ENCODE results near the gene STRN3. TPM values are rescaled to one million over a fixed set of nuclear protein-coding genes. Genes with fewer than 3 reads are reported as not detected.
"Not testable (repeated sequence)": the region's sequence is repeated elsewhere in the genome, so short reads cannot be mapped to it uniquely, and the experiment has no call there.

The STRN3 gene
- polyA plus RNA-seq, 1 donor, result 36.6 TPM

DNA sequence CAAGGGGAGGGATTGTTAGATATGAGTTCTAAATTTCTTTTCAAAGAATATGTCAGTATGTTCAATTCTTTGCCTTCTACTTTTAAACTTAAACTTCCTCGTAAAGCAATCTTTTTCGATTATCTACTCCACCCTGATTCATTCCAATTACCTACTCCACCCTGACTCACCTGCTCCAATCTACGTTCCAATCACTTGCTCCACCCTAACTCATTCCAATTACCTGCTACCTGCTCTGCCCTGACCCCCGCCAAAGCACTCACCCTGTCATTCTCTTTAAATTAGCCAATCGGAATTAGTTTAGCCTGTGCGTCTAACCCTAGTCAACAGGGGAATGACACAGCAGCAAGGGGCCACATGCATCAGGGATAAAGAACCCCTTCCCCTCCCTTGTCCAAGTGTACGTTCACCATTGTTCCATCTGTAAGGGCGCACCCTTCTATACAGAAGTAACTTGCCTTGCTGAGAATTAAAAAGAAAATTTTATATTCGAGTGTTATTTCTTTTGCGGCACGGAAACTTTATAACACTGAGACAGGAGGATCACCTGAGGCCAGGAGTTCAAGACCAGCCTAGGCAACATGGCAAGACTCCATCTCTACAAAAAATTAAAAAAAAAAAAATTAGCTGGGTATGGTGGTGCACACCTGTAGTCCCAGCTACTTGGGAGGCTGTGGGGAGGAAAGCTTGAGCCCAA is 54.0 kb downstream of the STRN3 start:
- 93% methylated on average over 6 of the region's 11 CpGs for WGBS (ENCODE audit: insufficient coverage, low lambda C conversion rate)
- not testable (repeated sequence) for H3K27ac ChIP-seq (ENCODE audit: low read length); DNase-seq; H3K4me1 ChIP-seq (ENCODE audit: control insufficient read depth, insufficient read depth, low read length); H3K9me3 ChIP-seq (ENCODE audit: control insufficient read depth, low read depth, low read length); H3K4me3 ChIP-seq (ENCODE audit: low read length); H3K36me3 ChIP-seq (ENCODE audit: control insufficient read depth, insufficient read depth, low read length); H3K27me3 ChIP-seq (ENCODE audit: control insufficient read depth, insufficient read depth, low read length)

DNA sequence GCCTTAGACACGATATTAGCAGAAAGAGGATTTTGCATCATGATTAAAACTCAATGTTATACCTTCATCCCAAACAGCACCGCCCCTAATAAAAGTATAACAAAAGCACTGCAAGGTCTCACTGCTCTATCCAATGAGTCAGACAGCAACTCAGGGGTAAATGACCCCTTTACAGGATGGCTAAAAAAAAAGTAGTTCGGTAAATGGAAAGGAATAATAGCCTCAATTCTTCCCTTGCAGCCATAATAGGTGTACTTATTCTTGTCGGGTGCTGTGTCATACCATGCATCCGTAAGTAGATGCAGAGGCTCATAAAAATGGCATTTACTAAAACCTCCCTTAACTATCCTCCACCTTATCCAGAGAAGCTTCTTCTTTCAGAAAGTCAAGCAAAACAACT is 54.6 kb downstream of the STRN3 start:
- Histone ChIP-seq H3K9me3 (ENCODE audit: control insufficient read depth, low read depth, low read length) (peaks cover 8% of the 10 kb centered on the region), H3K27ac (ENCODE audit: low read length) (no peak overlapping the region), H3K4me3 (ENCODE audit: low read length) (no peak overlapping the region), H3K36me3 (ENCODE audit: control insufficient read depth, insufficient read depth, low read length) (peaks cover 4% of the 10 kb centered on the region), H3K4me1 (ENCODE audit: control insufficient read depth, insufficient read depth, low read length) (no peaks in the 10 kb centered on the region), H3K27me3 (ENCODE audit: control insufficient read depth, insufficient read depth, low read length) (no peaks in the 10 kb centered on the region)
- DNase-seq, result no peak
- 100% methylated on average over 1 of the region's 5 CpGs for WGBS (ENCODE audit: insufficient coverage, low lambda C conversion rate)

DNA sequence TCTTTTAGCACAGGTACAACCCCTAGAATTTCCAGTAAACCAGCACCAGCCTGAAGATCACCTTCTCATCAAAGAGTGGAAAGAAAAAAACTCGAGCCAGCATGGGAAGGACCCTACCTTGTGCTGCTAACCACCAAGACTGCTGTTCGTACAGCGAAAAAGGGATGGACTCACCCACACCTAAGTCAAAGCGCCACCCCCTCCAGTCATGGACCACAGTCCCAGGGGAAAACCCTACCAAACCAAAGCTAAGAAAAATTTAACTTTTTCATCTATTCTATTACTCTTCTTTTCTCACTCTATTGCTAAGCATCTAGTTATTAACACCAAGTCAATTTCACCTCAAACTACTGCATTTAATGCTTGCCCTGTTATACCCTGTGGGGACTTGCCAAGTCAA is 56.4 kb downstream of the STRN3 start:
- H3K36me3 ChIP-seq (ENCODE audit: control insufficient read depth, insufficient read depth, low read length), result peaks cover 15% of the 10 kb centered on the region
- H3K27me3 ChIP-seq (ENCODE audit: control insufficient read depth, insufficient read depth, low read length); DNase-seq; H3K4me3 ChIP-seq (ENCODE audit: low read length); H3K4me1 ChIP-seq (ENCODE audit: control insufficient read depth, insufficient read depth, low read length); H3K27ac ChIP-seq (ENCODE audit: low read length): not testable (repeated sequence)
- WGBS (ENCODE audit: insufficient coverage, low lambda C conversion rate), result no CpG with 5 or more reads among the region's 4 CpGs
- H3K9me3 ChIP-seq (ENCODE audit: control insufficient read depth, low read depth, low read length), result peaks cover 22% of the 10 kb centered on the region

- H3K4me1 ChIP-seq (ENCODE audit: control insufficient read depth, insufficient read depth, low read length); DNase-seq; H3K27me3 ChIP-seq (ENCODE audit: control insufficient read depth, insufficient read depth, low read length); H3K27ac ChIP-seq (ENCODE audit: low read length); H3K4me3 ChIP-seq (ENCODE audit: low read length): not testable (repeated sequence)
- Histone ChIP-seq H3K36me3 (ENCODE audit: control insufficient read depth, insufficient read depth, low read length) (peaks cover 25% of the 10 kb centered on the region), H3K9me3 (ENCODE audit: control insufficient read depth, low read depth, low read length) (peaks cover 30% of the 10 kb centered on the region)
- WGBS (ENCODE audit: insufficient coverage, low lambda C conversion rate), result 67% methylated on average over 1 of the region's 11 CpGs
Measured at GRCh38 chr14:30967364-30968098, 58.6 kb downstream of the STRN3 start.

GRCh38 chr14:30966415-30967363 is 59.5 kb downstream of the STRN3 start:
- H3K9me3 ChIP-seq (ENCODE audit: control insufficient read depth, low read depth, low read length), result peaks cover 30% of the 10 kb centered on the region
- WGBS (ENCODE audit: insufficient coverage, low lambda C conversion rate), result 100% methylated on average over 2 of the region's 15 CpGs
- peaks cover 25% of the 10 kb centered on the region for H3K36me3 ChIP-seq (ENCODE audit: control insufficient read depth, insufficient read depth, low read length)
- no peak overlapping the region for H3K4me3 ChIP-seq (ENCODE audit: low read length)
- no peaks in the 10 kb centered on the region for H3K27me3 ChIP-seq (ENCODE audit: control insufficient read depth, insufficient read depth, low read length)
- peak in 1 of 2 donors; percentile 36 for DNase-seq
- no peaks in the 10 kb centered on the region for H3K4me1 ChIP-seq (ENCODE audit: control insufficient read depth, insufficient read depth, low read length)
- no peak overlapping the region for H3K27ac ChIP-seq (ENCODE audit: low read length)

DNA sequence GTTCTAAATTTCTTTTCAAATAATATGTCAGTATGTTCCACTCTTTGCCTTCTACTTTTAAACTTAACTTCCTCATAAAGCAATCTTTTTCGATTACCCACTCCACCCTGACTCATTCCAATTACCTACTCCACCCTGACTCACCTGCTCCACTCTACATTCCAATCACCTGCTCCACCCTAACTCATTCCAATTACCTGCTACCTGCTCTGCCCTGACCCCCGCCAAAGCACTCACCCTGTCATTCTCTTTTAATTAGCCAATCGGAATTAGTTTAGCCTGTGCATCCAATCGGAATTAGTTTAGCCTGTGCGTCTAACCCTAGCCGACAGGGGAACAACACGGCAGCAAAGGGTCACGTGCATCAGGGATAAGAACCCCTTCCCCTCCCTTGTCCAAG is 60.3 kb downstream of the STRN3 start:
- H3K9me3 ChIP-seq (ENCODE audit: control insufficient read depth, low read depth, low read length), result peaks cover 30% of the 10 kb centered on the region
- not testable (repeated sequence) for H3K4me1 ChIP-seq (ENCODE audit: control insufficient read depth, insufficient read depth, low read length); H3K27ac ChIP-seq (ENCODE audit: low read length); H3K4me3 ChIP-seq (ENCODE audit: low read length); DNase-seq; H3K27me3 ChIP-seq (ENCODE audit: control insufficient read depth, insufficient read depth, low read length)
- H3K36me3 ChIP-seq (ENCODE audit: control insufficient read depth, insufficient read depth, low read length), result peaks cover 23% of the 10 kb centered on the region
- WGBS (ENCODE audit: insufficient coverage, low lambda C conversion rate), result 100% methylated on average over 1 of the region's 8 CpGs

DNA sequence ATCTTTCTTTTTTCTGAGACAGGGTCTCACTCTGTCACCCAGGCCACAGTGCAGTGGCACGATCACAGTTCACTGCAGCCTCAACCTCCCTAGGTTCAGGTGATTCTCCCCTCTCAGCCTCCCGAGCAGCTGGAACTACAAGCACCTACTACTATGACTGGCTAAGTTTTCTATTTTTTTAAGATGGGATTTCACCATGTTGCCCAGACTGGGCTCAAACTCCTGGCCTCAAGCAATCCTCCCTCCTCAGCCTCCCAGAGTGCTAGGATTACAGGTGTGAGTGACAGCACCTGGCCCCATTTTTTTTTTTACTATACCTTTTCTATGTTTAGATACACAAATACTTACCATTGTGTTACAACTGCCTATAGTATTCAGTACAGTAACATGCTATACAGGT is 63.6 kb downstream of the STRN3 start:
- peaks cover 21% of the 10 kb centered on the region for H3K36me3 ChIP-seq (ENCODE audit: control insufficient read depth, insufficient read depth, low read length)
- H3K27me3 ChIP-seq (ENCODE audit: control insufficient read depth, insufficient read depth, low read length); DNase-seq; H3K27ac ChIP-seq (ENCODE audit: low read length); H3K4me1 ChIP-seq (ENCODE audit: control insufficient read depth, insufficient read depth, low read length); H3K4me3 ChIP-seq (ENCODE audit: low read length): not testable (repeated sequence)
- peaks cover 30% of the 10 kb centered on the region for H3K9me3 ChIP-seq (ENCODE audit: control insufficient read depth, low read depth, low read length)
- WGBS (ENCODE audit: insufficient coverage, low lambda C conversion rate), result no CpG with 5 or more reads among the region's 2 CpGs

GRCh38 chr14:30961330-30961729 is 64.8 kb downstream of the STRN3 start:
- DNase-seq, result no peak
- peaks cover 20% of the 10 kb centered on the region for H3K9me3 ChIP-seq (ENCODE audit: control insufficient read depth, low read depth, low read length)
- no peak overlapping the region for H3K4me3 ChIP-seq (ENCODE audit: low read length)
- no peaks in the 10 kb centered on the region for H3K27me3 ChIP-seq (ENCODE audit: control insufficient read depth, insufficient read depth, low read length)
- no peaks in the 10 kb centered on the region for H3K4me1 ChIP-seq (ENCODE audit: control insufficient read depth, insufficient read depth, low read length)
- 100% methylated on average over 4 of the region's 5 CpGs for WGBS (ENCODE audit: insufficient coverage, low lambda C conversion rate)
- peaks cover 18% of the 10 kb centered on the region for H3K36me3 ChIP-seq (ENCODE audit: control insufficient read depth, insufficient read depth, low read length)
- H3K27ac ChIP-seq (ENCODE audit: low read length), result no peak overlapping the region

DNA sequence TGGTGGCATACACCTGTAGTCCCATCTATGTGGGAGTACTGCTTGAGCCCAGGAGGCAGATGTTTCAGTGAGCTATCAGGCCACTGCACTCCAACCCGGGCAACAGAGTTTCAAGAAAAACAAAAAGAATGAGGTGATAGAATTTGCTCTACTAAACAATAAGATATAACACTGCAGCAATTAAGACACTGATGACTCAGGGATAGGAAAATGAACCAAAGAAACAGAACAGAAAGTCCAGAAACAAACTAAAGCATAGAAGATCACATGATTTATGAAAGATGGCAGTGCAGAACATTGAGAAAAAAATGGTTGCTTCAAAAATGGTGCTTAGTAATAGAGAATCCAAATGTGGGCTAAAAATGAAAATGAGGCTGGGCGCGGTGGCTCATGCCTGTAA is 66.0 kb downstream of the STRN3 start:
- Histone ChIP-seq H3K36me3 (ENCODE audit: control insufficient read depth, insufficient read depth, low read length) (peaks cover 13% of the 10 kb centered on the region), H3K9me3 (ENCODE audit: control insufficient read depth, low read depth, low read length) (peaks cover 8% of the 10 kb centered on the region), H3K4me1 (ENCODE audit: control insufficient read depth, insufficient read depth, low read length) (no peaks in the 10 kb centered on the region), H3K27me3 (ENCODE audit: control insufficient read depth, insufficient read depth, low read length) (no peaks in the 10 kb centered on the region), H3K27ac (ENCODE audit: low read length) (no peak overlapping the region), H3K4me3 (ENCODE audit: low read length) (no peak overlapping the region)
- WGBS (ENCODE audit: insufficient coverage, low lambda C conversion rate), result no CpG with 5 or more reads among the region's 3 CpGs
- no peak for DNase-seq

All from large intestine (tissue), 3 donors.